ENCODE data around the gene TMEM38B. TPM values are rescaled to one million over a fixed set of nuclear protein-coding genes. Genes with fewer than 3 reads are reported as not detected.

The TMEM38B gene
- total RNA-seq, 4 donors from 2014 or later = 4.5 to 20.1 (median 13.1) TPM

- ATAC-seq (ENCODE audit: low FRiP score) (no peak), DNase-seq (ENCODE audit: low spot score) (no peak)
- no peak for TF ChIP-seq CTCF (IDR thresholded peaks at IDR 0.05)
Observed at GRCh38 chr9:105672711-105673234, 21.6 kb upstream of the TMEM38B start.

- TF ChIP-seq CTCF (IDR thresholded peaks at IDR 0.05) = no peak
- no peak for ATAC-seq (ENCODE audit: low FRiP score)
- no peak for DNase-seq (ENCODE audit: low spot score)
Observed at GRCh38 chr9:105673850-105674387, 20.4 kb upstream of the TMEM38B start.

- ATAC-seq (ENCODE audit: low FRiP score) (no peak), DNase-seq (ENCODE audit: low spot score) (no peak)
- no peak for TF ChIP-seq CTCF (IDR thresholded peaks at IDR 0.05)
Observed at GRCh38 chr9:105676351-105676923, 17.9 kb upstream of the TMEM38B start.

- DNase-seq (ENCODE audit: low spot score) (no peak), ATAC-seq (ENCODE audit: low FRiP score) (no peak)
Observed at GRCh38 chr9:105678163-105678562, 16.2 kb upstream of the TMEM38B start.

GRCh38 chr9:105678781-105679180, 15.6 kb upstream of the TMEM38B start:
- ATAC-seq (ENCODE audit: low FRiP score) = no peak
- no peak for TF ChIP-seq CTCF (IDR thresholded peaks at IDR 0.05)
- DNase-seq (ENCODE audit: low spot score) = no peak

More at GRCh38 chr9:105678163-105678562, 16.2 kb upstream of the TMEM38B start:
- TF ChIP-seq CTCF (IDR thresholded peaks at IDR 0.05) = no peak

GRCh38 chr9:105679257-105680022, 14.9 kb upstream of the TMEM38B start:
- no peak for DNase-seq (ENCODE audit: low spot score)
- ATAC-seq (ENCODE audit: low FRiP score) = no peak
- TF ChIP-seq CTCF (IDR thresholded peaks at IDR 0.05) = no peak
